IPS-20b (cell line): ENCODE data around the gene RPL11.
"Not testable (repeated sequence)": the region's sequence is repeated elsewhere in the genome, so short reads cannot be mapped to it uniquely, and the experiment has no call there.

Source experiments
- H3K27ac ChIP-seq: one replicate; pipeline ENCODE4 v1.5.1; 2013; ENCODE audit warnings: low read length
- H3K27me3 ChIP-seq: 2 replicates; pipeline ENCODE4 v1.6.1; 2013; ENCODE audit warnings: mild to moderate bottlenecking, low read length, inconsistent platforms; ENCODE audit not compliant: insufficient read depth
- H3K36me3 ChIP-seq: 2 replicates; pipeline ENCODE4 v1.6.1; 2013; ENCODE audit warnings: low read depth, mild to moderate bottlenecking, inconsistent platforms, low read length, moderate library complexity; ENCODE audit not compliant: insufficient read depth
- H3K4me1 ChIP-seq: 2 replicates; pipeline ENCODE4 v1.6.1; 2013; ENCODE audit warnings: mild to moderate bottlenecking, control low read depth, inconsistent platforms, low read length, moderate library complexity; ENCODE audit not compliant: insufficient read depth
- H3K4me3 ChIP-seq: 2 replicates; pipeline ENCODE4 v1.5.1; 2013; ENCODE audit warnings: mild to moderate bottlenecking, low read length, inconsistent platforms
- H3K9ac ChIP-seq: 2 replicates; pipeline ENCODE4 v1.6.1; 2013; ENCODE audit warnings: low read depth, mild to moderate bottlenecking, inconsistent platforms, low read length, moderate library complexity
- H3K9me3 ChIP-seq: 2 replicates; pipeline ENCODE4 v1.6.1; 2013; ENCODE audit warnings: mild to moderate bottlenecking, low read depth, low read length, inconsistent platforms; ENCODE audit not compliant: insufficient read depth

Gene RPL11

GRCh38 chr1:23660671-23661070 lies 30.9 kb upstream of the RPL11 start:
- H3K4me3 ChIP-seq, result no peak overlapping the region
- H3K4me1 ChIP-seq, result no peaks in the 10 kb centered on the region
- H3K36me3 ChIP-seq, result no peaks in the 10 kb centered on the region
- no peak overlapping the region for H3K27ac ChIP-seq
- no peaks in the 10 kb centered on the region for H3K27me3 ChIP-seq
- no peaks in the 10 kb centered on the region for H3K9me3 ChIP-seq
- H3K9ac ChIP-seq, result no peak overlapping the region

GRCh38 chr1:23661887-23662286 lies 29.7 kb upstream of the RPL11 start:
- Histone ChIP-seq H3K9ac (no peak overlapping the region), H3K36me3 (no peaks in the 10 kb centered on the region), H3K4me3 (no peak overlapping the region), H3K9me3 (no peaks in the 10 kb centered on the region), H3K27ac (no peak overlapping the region), H3K4me1 (no peaks in the 10 kb centered on the region), H3K27me3 (no peaks in the 10 kb centered on the region)

GRCh38 chr1:23664837-23665795 lies 26.5 kb upstream of the RPL11 start:
- H3K9me3 ChIP-seq, result no peaks in the 10 kb centered on the region
- H3K9ac ChIP-seq, result no peak overlapping the region
- no peak overlapping the region for H3K27ac ChIP-seq

GRCh38 chr1:23667411-23667810 lies 24.2 kb upstream of the RPL11 start:
- Histone ChIP-seq H3K9ac (no peak overlapping the region), H3K4me1 (no peaks in the 10 kb centered on the region), H3K27ac (no peak overlapping the region), H3K27me3 (no peaks in the 10 kb centered on the region; the same call in 1 of the 2 replicates), H3K9me3 (no peaks in the 10 kb centered on the region), H3K36me3 (no peaks in the 10 kb centered on the region), H3K4me3 (no peak overlapping the region)

More at GRCh38 chr1:23664837-23665795, 26.5 kb upstream of the RPL11 start:
- H3K36me3 ChIP-seq, result no peaks in the 10 kb centered on the region
- H3K4me1 ChIP-seq, result no peaks in the 10 kb centered on the region
- no peaks in the 10 kb centered on the region for H3K27me3 ChIP-seq
- no peak overlapping the region for H3K4me3 ChIP-seq

- H3K9me3 ChIP-seq, result no peaks in the 10 kb centered on the region
- H3K4me3 ChIP-seq, result no peak overlapping the region
- H3K9ac ChIP-seq, result no peak overlapping the region
These were observed 20.9 kb upstream of the RPL11 start for GRCh38 chr1:23670709-23671108.

GRCh38 chr1:23673086-23673813 lies 18.4 kb upstream of the RPL11 start:
- no peak overlapping the region for H3K27ac ChIP-seq
- H3K4me1 ChIP-seq, result no peaks in the 10 kb centered on the region

More at GRCh38 chr1:23670709-23671108, 20.9 kb upstream of the RPL11 start:
- peaks cover 12% of the 10 kb centered on the region for H3K27me3 ChIP-seq
- H3K36me3 ChIP-seq, result no peaks in the 10 kb centered on the region
- H3K27ac ChIP-seq, result no peak overlapping the region
- H3K4me1 ChIP-seq, result no peaks in the 10 kb centered on the region

GRCh38 chr1:23679815-23680214 lies 11.8 kb upstream of the RPL11 start:
- no peaks in the 10 kb centered on the region for H3K9me3 ChIP-seq
- no peak overlapping the region for H3K9ac ChIP-seq
- H3K27ac ChIP-seq, result no peak overlapping the region
- H3K27me3 ChIP-seq, result peaks cover 21% of the 10 kb centered on the region
- H3K4me1 ChIP-seq, result no peaks in the 10 kb centered on the region
- H3K36me3 ChIP-seq, result no peaks in the 10 kb centered on the region
- H3K4me3 ChIP-seq, result no peak overlapping the region

More at GRCh38 chr1:23673086-23673813, 18.4 kb upstream of the RPL11 start:
- H3K9me3 ChIP-seq, result no peaks in the 10 kb centered on the region
- H3K9ac ChIP-seq, result no peak overlapping the region
- H3K36me3 ChIP-seq, result no peaks in the 10 kb centered on the region
- H3K27me3 ChIP-seq, result peaks cover 19% of the 10 kb centered on the region
- no peak overlapping the region for H3K4me3 ChIP-seq

- H3K27ac ChIP-seq, result no peak overlapping the region
- H3K4me3 ChIP-seq, result no peak overlapping the region
- no peaks in the 10 kb centered on the region for H3K4me1 ChIP-seq
- H3K9me3 ChIP-seq, result no peaks in the 10 kb centered on the region
- H3K9ac ChIP-seq, result no peak overlapping the region
- H3K27me3 ChIP-seq, result peaks cover 15% of the 10 kb centered on the region
- H3K36me3 ChIP-seq, result no peaks in the 10 kb centered on the region
These were observed 8.7 kb upstream of the RPL11 start for GRCh38 chr1:23682946-23683345.

GRCh38 chr1:23684415-23684814 lies 7.2 kb upstream of the RPL11 start:
- Histone ChIP-seq H3K4me3 (no peak overlapping the region), H3K27me3 (peaks cover 8% of the 10 kb centered on the region; the same call in 1 of the 2 replicates), H3K9ac (no peak overlapping the region), H3K36me3 (no peaks in the 10 kb centered on the region), H3K4me1 (no peaks in the 10 kb centered on the region), H3K27ac (no peak overlapping the region), H3K9me3 (no peaks in the 10 kb centered on the region)

GRCh38 chr1:23685197-23685596 lies 6.4 kb upstream of the RPL11 start:
- not testable (repeated sequence) for H3K4me1 ChIP-seq, H3K27me3 ChIP-seq, H3K27ac ChIP-seq, H3K36me3 ChIP-seq, H3K9ac ChIP-seq, H3K4me3 ChIP-seq, H3K9me3 ChIP-seq

GRCh38 chr1:23687680-23688079 lies 3.9 kb upstream of the RPL11 start:
- not testable (repeated sequence) for H3K4me1 ChIP-seq, H3K36me3 ChIP-seq, H3K27me3 ChIP-seq, H3K4me3 ChIP-seq, H3K27ac ChIP-seq, H3K9ac ChIP-seq, H3K9me3 ChIP-seq

GRCh38 chr1:23688281-23688680 lies 3.3 kb upstream of the RPL11 start:
- not testable (repeated sequence) for H3K9me3 ChIP-seq, H3K27me3 ChIP-seq, H3K9ac ChIP-seq, H3K4me1 ChIP-seq, H3K27ac ChIP-seq, H3K4me3 ChIP-seq
- H3K36me3 ChIP-seq, result peaks cover 13% of the 10 kb centered on the region
